Retinal pigment epithelial cell (primary cell): ENCODE results near the gene CSMD2.

Experiments
- DNase-seq: peaks from one replicate; pipeline ENCODE4 v3.0.0-alpha.2; 2010; ENCODE audit warnings: low read depth
- H3K4me3 ChIP-seq: 2 replicates; pipeline ENCODE4 v1.5.1; 2011; ENCODE audit warnings: mild to moderate bottlenecking, low read length, control low read depth, moderate library complexity
- CTCF ChIP-seq: conservative IDR thresholded peaks from 2 replicates; pipeline ENCODE4 v1.5.1; 2011; ENCODE audit warnings: low read depth, low read length, control low read depth, inconsistent platforms

CSMD2 gene

GRCh38 chr1:33482412-33482811 is 682.6 kb downstream of the CSMD2 start:
- TF ChIP-seq CTCF, result no peak
- H3K4me3 ChIP-seq, result no peak overlapping the region
- no peak for DNase-seq

GRCh38 chr1:33477451-33477850 is 687.6 kb downstream of the CSMD2 start:
- H3K4me3 ChIP-seq, result no peak overlapping the region
- no peak for TF ChIP-seq CTCF
- no peak for DNase-seq

- no peak for TF ChIP-seq CTCF
- no peak for DNase-seq
- H3K4me3 ChIP-seq, result no peak overlapping the region
Observed at GRCh38 chr1:33473900-33474299, 691.1 kb downstream of the CSMD2 start.

DNA sequence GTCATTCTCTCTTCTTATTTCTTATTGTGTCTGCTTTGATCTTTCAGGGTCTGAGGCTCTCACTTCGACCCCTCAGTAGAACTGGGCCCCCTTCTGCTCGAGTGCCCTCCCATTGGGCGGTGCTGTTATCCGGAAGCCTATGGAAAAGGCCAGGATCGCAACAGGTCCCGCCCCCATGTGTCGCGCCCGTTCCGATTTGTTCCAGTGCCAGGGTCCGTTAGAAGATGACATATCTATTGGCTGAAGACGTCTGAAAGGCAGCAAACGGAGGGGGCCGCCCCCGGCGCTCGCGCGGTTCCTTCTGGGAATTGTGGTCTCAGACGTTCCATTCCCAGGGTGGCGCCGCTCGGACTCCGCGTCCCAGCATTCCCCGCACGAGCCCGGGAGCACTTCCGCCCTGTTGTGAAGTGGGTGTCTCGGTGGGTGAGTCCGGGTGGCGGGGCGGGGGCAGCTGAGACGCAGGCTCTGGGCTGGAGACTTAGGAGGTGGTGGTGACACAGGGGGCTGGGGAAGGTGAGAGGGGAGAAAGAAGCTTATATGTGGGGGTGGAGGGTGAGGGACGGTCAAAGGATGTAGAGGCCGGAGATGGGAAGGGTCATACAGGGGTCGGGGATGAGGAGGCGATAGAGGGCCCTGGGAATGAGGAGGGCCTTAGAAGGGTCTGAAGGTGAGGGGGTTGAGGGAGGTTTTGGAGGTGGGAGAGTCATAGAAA is 692.6 kb downstream of the CSMD2 start, which contains the start of gene ZSCAN20:
Gene ZSCAN20 (plus strand): TSS at position 377 of the 712 bp plus-strand sequence. CDS start 6,644 bp downstream, outside the sequence.
- TF ChIP-seq CTCF, result no peak
- peak; percentile 89 for DNase-seq
- peak within 1 kb of the TSS; percentile 83 for H3K4me3 ChIP-seq

DNA sequence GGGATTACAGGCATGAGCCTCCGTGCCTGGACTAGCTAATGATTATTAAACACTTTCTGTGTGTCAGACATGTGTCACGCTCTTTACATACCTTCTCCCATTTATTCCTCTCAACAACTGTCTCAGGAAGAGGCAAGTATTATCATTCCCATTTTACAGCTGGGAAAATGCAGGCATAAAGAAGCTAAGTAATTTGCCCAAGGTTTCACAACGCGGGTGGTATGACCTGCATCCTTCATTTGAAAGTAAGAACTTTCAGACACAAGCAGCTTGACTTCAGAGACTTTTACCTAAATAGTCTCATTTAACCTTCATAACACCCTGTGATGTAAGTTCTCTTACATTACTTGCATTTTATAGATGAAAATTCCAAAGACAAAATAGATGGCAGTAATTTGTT is 693.6 kb downstream of the CSMD2 start:
- DNase-seq, result no peak
- no peak overlapping the region for H3K4me3 ChIP-seq
- TF ChIP-seq CTCF, result no peak

DNA sequence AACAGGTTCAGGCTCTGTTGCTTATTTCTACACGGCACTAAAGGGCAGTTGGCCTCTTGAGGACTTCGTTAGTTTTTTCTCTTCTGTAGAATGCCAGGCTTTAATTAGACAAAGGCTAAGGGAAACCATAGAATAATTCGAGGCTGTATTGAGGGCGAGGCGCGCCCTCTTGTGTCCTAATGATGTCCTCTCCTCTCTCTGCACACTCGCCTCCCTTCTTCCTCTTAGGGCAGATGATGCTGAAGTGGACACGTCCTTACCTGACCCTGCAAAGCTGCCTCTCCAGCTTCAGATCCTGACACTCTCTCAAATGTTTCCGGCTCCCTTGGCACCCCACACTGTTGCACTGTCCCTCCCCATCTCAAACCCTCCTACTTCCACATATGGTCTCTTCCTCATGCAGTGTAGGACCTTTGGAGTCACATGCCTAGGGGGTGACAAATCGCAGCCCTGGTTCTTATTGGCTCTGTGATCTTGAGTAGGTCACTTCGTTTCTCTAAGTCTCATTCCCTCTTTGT is 694.5 kb downstream of the CSMD2 start:
- peak; percentile 87 for TF ChIP-seq CTCF
- no peak overlapping the region for H3K4me3 ChIP-seq
- peak; percentile 34 for DNase-seq

- TF ChIP-seq CTCF, result no peak
- H3K4me3 ChIP-seq, result no peak overlapping the region
- DNase-seq, result no peak
Observed at GRCh38 chr1:33469691-33470090, 695.3 kb downstream of the CSMD2 start.
